Uterus (tissue), 4 donors: ENCODE data around the gene ACOXL. TPM values are rescaled to one million over a fixed set of nuclear protein-coding genes. Genes with fewer than 3 reads are reported as not detected.

Experiments
- DNase-seq, 2 donors: peaks; one replicate each; pipeline ENCODE4 v3.0.0-alpha.2; 2019 to 2020
- H3K27ac ChIP-seq, 2 donors: fragments of 200-600 bp; sonication (generic); 1 replicate in 1 of 2; 2 replicates in 1 of 2; pipeline ENCODE4 v1.5.1; 2016 to 2018
- H3K27me3 ChIP-seq, 2 donors: fragments of 200-600 bp; sonication (generic); one replicate each; pipeline ENCODE4 v1.5.1; 2018 to 2019; ENCODE audit warnings: control low read depth in 1 of 2
- H3K36me3 ChIP-seq, 2 donors: fragments of 200-600 bp; sonication (generic); one replicate each; pipeline ENCODE4 v1.5.1; 2019; ENCODE audit warnings: control low read depth in 1 of 2
- H3K4me1 ChIP-seq, 2 donors: fragments of 200-600 bp; sonication (generic); one replicate each; pipeline ENCODE4 v1.5.1; 2018 to 2019; ENCODE audit warnings: control low read depth in 1 of 2
- H3K4me3 ChIP-seq, 2 donors: fragments of 200-600 bp; sonication (generic); 1 replicate in 1 of 2; 2 replicates in 1 of 2; pipeline ENCODE4 v1.5.1; 2018 to 2019; ENCODE audit warnings: mild to moderate bottlenecking in 1 of 2
- H3K9me3 ChIP-seq, 2 donors: fragments of 200-600 bp; sonication (generic); one replicate each; pipeline ENCODE4 v1.5.1; 2019; ENCODE audit warnings: control low read depth in 1 of 2
- POLR2A ChIP-seq, 2 donors: fragments of 450-650 bp; IDR thresholded peaks; one replicate each; pipeline ENCODE4 v1.6.1; 2016; ENCODE audit warnings: antibody characterized with exemption in 2 of 2, mild to moderate bottlenecking in 1 of 2, moderate library complexity in 1 of 2
- intact Hi-C: fragments of 100-400 bp; cut with DNase I; formaldehyde crosslinking; loops from one replicate; pipeline ENCODE4 v1.15.1; 2023; ENCODE audit warnings: low total_unique reads
- total RNA-seq, 4 donors: library from RNA; depleted of rRNA in 3 of 4; stranded (reverse); fragments of >200 nt in 3 of 4; gene quantifications; one replicate each; pipeline versions ENCODE4 v1.1.0 to v1.2.4, GENCODE V29; 2014 to 2023
- TF ChIP-seq, protein P1 (sequence below), 4 experiments: fragments of 200-600 bp in 2 of 4; fragments of 450-650 bp in 2 of 4; sonication (generic) in 2 of 4; IDR thresholded peaks; one replicate each; pipeline ENCODE4 v1.5.1; 2016 to 2019; ENCODE audit warnings: antibody characterized with exemption in 4 of 4, mild to moderate bottlenecking in 2 of 4, moderate library complexity in 1 of 4
- donor health status: DM: yes; HTN: yes; CAD: no.

ACOXL gene
- total RNA-seq, 4 donors from 2014 or later = 0.18 to 0.41 TPM; not detected in 2

DNA sequence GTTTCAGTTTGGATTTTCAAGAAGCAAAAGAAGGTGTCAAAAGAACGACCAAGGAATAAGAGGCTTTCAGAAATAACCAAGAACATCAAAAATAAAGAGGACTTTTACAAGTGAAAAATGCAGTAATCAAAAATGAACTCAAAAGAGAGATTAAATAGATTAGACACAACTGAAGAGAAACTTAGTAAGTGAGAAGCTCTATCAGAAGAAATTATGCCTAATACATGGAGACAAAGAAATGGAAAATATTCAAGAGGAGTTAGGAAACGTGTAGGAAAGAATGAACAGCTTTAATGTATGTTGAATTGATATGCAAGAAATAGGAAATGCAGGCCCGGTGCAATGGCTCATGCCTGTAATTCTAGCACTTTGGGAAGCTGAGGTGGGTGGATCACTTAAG, 145.8 kb downstream of the ACOXL start:
- no peak for TF ChIP-seq POLR2A (IDR thresholded peaks at IDR 0.05)
- TF ChIP-seq, protein P1, sequence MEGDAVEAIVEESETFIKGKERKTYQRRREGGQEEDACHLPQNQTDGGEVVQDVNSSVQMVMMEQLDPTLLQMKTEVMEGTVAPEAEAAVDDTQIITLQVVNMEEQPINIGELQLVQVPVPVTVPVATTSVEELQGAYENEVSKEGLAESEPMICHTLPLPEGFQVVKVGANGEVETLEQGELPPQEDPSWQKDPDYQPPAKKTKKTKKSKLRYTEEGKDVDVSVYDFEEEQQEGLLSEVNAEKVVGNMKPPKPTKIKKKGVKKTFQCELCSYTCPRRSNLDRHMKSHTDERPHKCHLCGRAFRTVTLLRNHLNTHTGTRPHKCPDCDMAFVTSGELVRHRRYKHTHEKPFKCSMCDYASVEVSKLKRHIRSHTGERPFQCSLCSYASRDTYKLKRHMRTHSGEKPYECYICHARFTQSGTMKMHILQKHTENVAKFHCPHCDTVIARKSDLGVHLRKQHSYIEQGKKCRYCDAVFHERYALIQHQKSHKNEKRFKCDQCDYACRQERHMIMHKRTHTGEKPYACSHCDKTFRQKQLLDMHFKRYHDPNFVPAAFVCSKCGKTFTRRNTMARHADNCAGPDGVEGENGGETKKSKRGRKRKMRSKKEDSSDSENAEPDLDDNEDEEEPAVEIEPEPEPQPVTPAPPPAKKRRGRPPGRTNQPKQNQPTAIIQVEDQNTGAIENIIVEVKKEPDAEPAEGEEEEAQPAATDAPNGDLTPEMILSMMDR (IDR thresholded peaks at IDR 0.05) = no peak
- H3K27me3 ChIP-seq = no peaks in the 10 kb centered on the region
- DNase-seq = no peak
- H3K9me3 ChIP-seq = no peaks in the 10 kb centered on the region
- no peaks in the 10 kb centered on the region for H3K36me3 ChIP-seq
- H3K4me1 ChIP-seq = no peaks in the 10 kb centered on the region
- intact Hi-C loops = no loop called here
- no peak overlapping the region for H3K4me3 ChIP-seq
- no peak overlapping the region for H3K27ac ChIP-seq

DNA sequence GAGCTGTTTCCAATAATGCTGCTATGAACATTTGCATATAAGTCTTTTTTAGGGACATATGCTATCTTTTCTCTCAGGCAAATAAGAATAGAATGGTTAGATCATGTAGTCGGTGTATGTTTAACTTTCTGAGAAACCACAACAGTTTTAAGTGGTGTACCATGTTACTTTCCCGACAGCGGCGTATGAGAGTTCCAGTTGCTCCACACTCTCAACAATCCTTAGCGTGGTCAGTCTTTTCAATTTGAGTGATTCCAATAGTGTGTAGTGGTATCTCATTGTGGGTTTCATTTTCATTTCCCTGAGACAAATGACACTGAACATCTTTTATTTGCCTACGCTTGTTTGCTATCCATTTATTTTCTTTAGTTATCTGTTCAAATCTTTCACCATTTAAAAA, 149.5 kb downstream of the ACOXL start:
- intact Hi-C loops = no loop called here
- DNase-seq = no peak
- TF ChIP-seq, protein P1 (IDR thresholded peaks at IDR 0.05) = no peak
- Histone ChIP-seq H3K36me3 (no peaks in the 10 kb centered on the region), H3K27me3 (no peaks in the 10 kb centered on the region), H3K4me3 (no peak overlapping the region), H3K27ac (no peak overlapping the region), H3K9me3 (no peaks in the 10 kb centered on the region), H3K4me1 (no peaks in the 10 kb centered on the region)

DNA sequence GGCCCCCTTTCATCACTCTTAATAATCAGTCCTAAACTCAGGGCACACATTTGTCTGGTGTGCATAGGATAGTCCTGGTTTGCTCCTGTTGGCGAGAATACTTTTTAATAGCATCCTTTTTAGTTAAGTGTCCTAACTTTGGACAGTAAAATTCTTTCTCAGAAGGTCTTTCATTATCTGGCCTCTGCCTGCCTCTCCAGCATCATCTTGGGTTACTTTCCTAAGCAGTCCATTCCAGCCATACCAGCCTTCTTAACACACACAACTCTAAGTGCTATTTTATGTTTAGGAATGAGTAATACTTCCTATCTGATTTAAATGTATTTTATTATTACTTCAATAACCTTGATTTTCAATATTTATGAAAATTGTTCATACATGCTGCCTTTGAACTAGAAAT, 151.0 kb downstream of the ACOXL start:
- no peaks in the 10 kb centered on the region for H3K27me3 ChIP-seq
- TF ChIP-seq, protein P1 (IDR thresholded peaks at IDR 0.05) = no peak
- TF ChIP-seq POLR2A (IDR thresholded peaks at IDR 0.05) = no peak
- intact Hi-C loops = no loop called here

DNA sequence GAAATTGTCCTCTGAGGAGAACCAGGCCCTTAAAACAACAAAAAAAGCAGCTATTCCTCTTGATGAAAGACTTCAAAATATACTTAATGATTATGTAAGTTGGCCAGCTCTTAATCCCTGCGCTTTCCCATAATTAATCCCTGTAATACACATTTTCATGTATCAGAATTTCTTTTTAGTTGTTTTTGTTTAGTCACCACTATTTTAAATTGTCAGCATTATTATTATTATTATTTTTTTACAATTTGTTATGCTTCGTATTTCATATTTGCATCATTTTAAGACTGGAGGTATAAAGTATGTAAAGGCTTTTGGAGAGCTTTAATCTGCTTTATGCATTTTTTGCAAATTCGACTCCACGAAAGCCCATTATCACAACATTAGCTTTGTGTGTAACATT, 152.9 kb downstream of the ACOXL start:
- Histone ChIP-seq H3K4me1 (no peaks in the 10 kb centered on the region), H3K9me3 (no peaks in the 10 kb centered on the region), H3K36me3 (no peaks in the 10 kb centered on the region), H3K27me3 (no peaks in the 10 kb centered on the region), H3K27ac (no peak overlapping the region), H3K4me3 (no peak overlapping the region)
- no peak for DNase-seq
- TF ChIP-seq, protein P1 (IDR thresholded peaks at IDR 0.05) = no peak
- no peak for TF ChIP-seq POLR2A (IDR thresholded peaks at IDR 0.05)
- intact Hi-C loops = no loop called here

More for the DNA sequence above, 151.0 kb downstream of the ACOXL start:
- no peak overlapping the region for H3K27ac ChIP-seq
- H3K36me3 ChIP-seq = no peaks in the 10 kb centered on the region
- no peak overlapping the region for H3K4me3 ChIP-seq
- no peak for DNase-seq
- no peaks in the 10 kb centered on the region for H3K4me1 ChIP-seq
- H3K9me3 ChIP-seq = no peaks in the 10 kb centered on the region

DNA sequence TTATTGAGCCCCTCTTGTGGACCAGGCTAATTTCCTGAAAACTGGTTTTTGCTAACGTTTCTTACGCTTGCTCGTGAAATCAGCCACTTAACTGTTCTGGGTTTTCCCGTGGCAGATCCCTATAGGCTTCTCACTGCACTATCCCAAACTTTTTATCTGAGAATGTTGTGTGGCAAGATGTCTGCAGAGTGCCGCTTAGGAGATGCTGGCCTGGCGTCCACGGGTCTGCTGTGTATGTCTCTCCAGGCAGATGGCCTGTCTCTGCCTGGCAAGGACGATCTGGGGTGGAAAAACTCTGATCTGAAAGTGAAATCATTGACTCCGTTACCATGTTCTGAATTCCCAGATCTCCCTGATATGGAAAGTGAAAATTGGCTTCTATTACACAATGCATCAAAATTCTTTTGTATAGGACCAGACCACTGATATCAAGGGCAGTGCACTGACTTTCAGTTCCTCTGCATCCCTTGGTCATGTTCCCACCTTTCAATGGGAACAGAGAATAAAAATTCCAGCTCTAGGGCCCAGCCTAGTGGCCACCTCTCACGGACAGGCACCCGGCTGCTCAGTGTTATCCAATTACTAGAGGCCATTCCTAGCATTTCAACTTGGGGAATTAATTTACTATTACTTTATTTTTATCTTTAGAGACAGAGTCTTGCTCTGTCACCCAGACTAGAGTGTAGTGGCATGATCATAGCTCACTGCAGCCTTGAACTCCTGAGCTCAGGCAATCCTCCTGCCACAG, 154.6 kb downstream of the ACOXL start:
- intact Hi-C loops = no loop called here
- no peak overlapping the region for H3K27ac ChIP-seq
- H3K9me3 ChIP-seq = no peaks in the 10 kb centered on the region
- no peak for DNase-seq
- H3K27me3 ChIP-seq = no peaks in the 10 kb centered on the region
- no peak overlapping the region for H3K4me3 ChIP-seq
- TF ChIP-seq, protein P1 (IDR thresholded peaks at IDR 0.05) = no peak
- TF ChIP-seq POLR2A (IDR thresholded peaks at IDR 0.05) = no peak
- H3K36me3 ChIP-seq = no peaks in the 10 kb centered on the region
- H3K4me1 ChIP-seq = no peaks in the 10 kb centered on the region
